GM12864 (cell line): ENCODE results near the gene AFG3L2.

Experiments
- DNase-seq: peaks from one replicate; pipeline ENCODE4 v3.0.0-alpha.2; 2011; ENCODE audit warnings: low read depth
- H3K4me3 ChIP-seq: 2 replicates; pipeline ENCODE4 v1.5.1; 2011; ENCODE audit warnings: mild to moderate bottlenecking, low read depth, low read length, control low read depth
- CTCF ChIP-seq: IDR thresholded peaks from 2 replicates; pipeline ENCODE4 v1.5.1; 2011; ENCODE audit warnings: low read depth, mild to moderate bottlenecking, moderate library complexity, low read length, control low read depth, inconsistent platforms; ENCODE audit errors: missing control alignments

AFG3L2 gene

GRCh38 chr18:12314591-12315305 is 62.3 kb downstream of the AFG3L2 start:
- H3K4me3 ChIP-seq, result no peak overlapping the region
- DNase-seq, result no peak
- no peak for TF ChIP-seq CTCF

GRCh38 chr18:12313530-12314245 is 63.3 kb downstream of the AFG3L2 start:
- H3K4me3 ChIP-seq, result no peak overlapping the region
- DNase-seq, result no peak
- TF ChIP-seq CTCF, result no peak

- DNase-seq, result no peak
- no peak for TF ChIP-seq CTCF
- H3K4me3 ChIP-seq, result no peak overlapping the region
Measured at GRCh38 chr18:12312976-12313375, 64.1 kb downstream of the AFG3L2 start.

- no peak overlapping the region for H3K4me3 ChIP-seq
Measured at GRCh38 chr18:12310762-12311161, 66.3 kb downstream of the AFG3L2 start.

GRCh38 chr18:12309683-12310198 is 67.3 kb downstream of the AFG3L2 start:
- H3K4me3 ChIP-seq, result no peak overlapping the region
- DNase-seq, result no peak
- no peak for TF ChIP-seq CTCF

More at GRCh38 chr18:12310762-12311161, 66.3 kb downstream of the AFG3L2 start:
- no peak for TF ChIP-seq CTCF
- DNase-seq, result no peak

GRCh38 chr18:12308386-12309100 is 68.5 kb downstream of the AFG3L2 start:
- peak overlapping the region; percentile 50 for H3K4me3 ChIP-seq
- no peak for TF ChIP-seq CTCF
- no peak for DNase-seq
